NOMO-1 treated with dmso at 0.1 percent for 144 hours (cell line): ENCODE results near the gene KCNB1.
A peak's percentile ranks its signal among the peaks of the same experiment; 100 is the strongest.

ENCODE experiments used
- DNase-seq: peaks from one replicate; lab custom pipeline; 2025; ENCODE audit not compliant: unreplicated experiment; lab: John Stamatoyannopoulos, UW

The KCNB1 gene

GRCh38 chr20:49393803-49394202, 88.7 kb downstream of the KCNB1 start:
- DNase-seq, result no peak

- DNase-seq, result no peak
Observed at GRCh38 chr20:49392745-49393144, 89.7 kb downstream of the KCNB1 start.

GRCh38 chr20:49391404-49392245, 90.8 kb downstream of the KCNB1 start:
- no peak for DNase-seq

GRCh38 chr20:49389854-49390253, 92.6 kb downstream of the KCNB1 start:
- no peak for DNase-seq

GRCh38 chr20:49388744-49389143, 93.7 kb downstream of the KCNB1 start:
- no peak for DNase-seq

- no peak for DNase-seq
Observed at GRCh38 chr20:49387581-49387939, 94.9 kb downstream of the KCNB1 start.

GRCh38 chr20:49386848-49387580, 95.5 kb downstream of the KCNB1 start:
- no peak for DNase-seq

GRCh38 chr20:49385465-49385864, 97.0 kb downstream of the KCNB1 start:
- peak; percentile 3 for DNase-seq

- DNase-seq, result peak; percentile 36
Observed at GRCh38 chr20:49384437-49385434, 97.7 kb downstream of the KCNB1 start.

- DNase-seq, result no peak
Observed at GRCh38 chr20:49381558-49382493, 100.6 kb downstream of the KCNB1 start.

GRCh38 chr20:49380337-49380780, 102.1 kb downstream of the KCNB1 start:
- no peak for DNase-seq

GRCh38 chr20:49379338-49379737, 103.1 kb downstream of the KCNB1 start:
- no peak for DNase-seq

- DNase-seq, result no peak
Observed at GRCh38 chr20:49377326-49377725, 105.1 kb downstream of the KCNB1 start.

GRCh38 chr20:49375170-49375569, 107.3 kb downstream of the KCNB1 start:
- DNase-seq, result no peak

GRCh38 chr20:49372095-49372734, 110.3 kb downstream of the KCNB1 start:
- DNase-seq, result no peak

GRCh38 chr20:49368596-49368995, 113.9 kb downstream of the KCNB1 start:
- DNase-seq, result no peak

- DNase-seq, result no peak
Observed at GRCh38 chr20:49367113-49367512, 115.4 kb downstream of the KCNB1 start.

- DNase-seq, result no peak
Observed at GRCh38 chr20:49366687-49367086, 115.8 kb downstream of the KCNB1 start.

GRCh38 chr20:49361862-49362660, 120.4 kb downstream of the KCNB1 start:
- DNase-seq, result no peak
